ENCODE results near the gene COX4I2.

DNA sequence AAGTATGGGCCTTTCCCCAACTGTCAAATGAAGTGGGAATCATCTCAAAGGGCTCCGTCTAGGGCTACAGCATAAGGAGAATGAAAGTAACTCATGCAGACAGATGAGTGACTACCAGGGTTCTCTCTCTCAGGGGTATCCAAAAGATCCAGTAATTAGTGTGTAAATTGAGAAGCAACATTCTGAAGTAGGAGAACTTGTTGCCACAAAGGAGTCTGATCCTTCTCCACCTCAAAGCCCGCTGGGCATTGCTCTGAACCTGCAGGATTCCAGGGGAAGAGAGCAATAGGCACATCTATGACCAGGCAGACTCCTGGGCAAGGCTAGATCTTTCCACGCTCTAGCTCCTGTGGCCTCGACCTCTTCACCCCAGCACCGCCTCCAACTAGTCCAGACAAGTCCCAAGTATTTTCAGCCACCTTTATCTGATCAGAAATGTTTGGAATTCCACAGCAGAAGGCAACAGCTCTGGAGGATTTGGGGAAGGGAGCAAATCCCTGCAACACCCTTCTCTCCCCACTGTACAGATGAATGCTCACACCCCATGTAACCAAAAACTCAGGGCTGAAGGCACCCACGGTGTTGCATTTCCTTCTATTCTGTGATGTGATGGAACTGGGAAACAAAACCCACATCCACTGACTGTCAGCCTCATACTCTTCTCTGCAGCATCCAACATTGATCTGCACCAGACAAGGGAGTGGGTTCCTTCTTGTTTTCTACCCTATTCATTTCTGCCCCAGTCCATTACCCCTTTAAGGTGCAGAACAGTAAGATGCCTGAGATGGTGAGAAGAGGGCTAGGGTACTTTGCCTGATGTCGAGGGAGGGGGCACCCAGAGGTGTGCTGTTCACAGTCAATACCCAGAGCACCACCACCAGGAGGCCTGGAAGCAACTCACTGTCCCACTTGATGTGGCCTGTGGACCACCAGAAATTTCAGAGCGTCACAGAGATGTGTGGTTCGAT lies 41.0 kb downstream of the COX4I2 start:
- no peak for TF ChIP-seq POLR2AphosphoS5 (IDR thresholded peaks at IDR 0.05; ENCODE audit: low read depth)
- TF ChIP-seq, protein P1, sequence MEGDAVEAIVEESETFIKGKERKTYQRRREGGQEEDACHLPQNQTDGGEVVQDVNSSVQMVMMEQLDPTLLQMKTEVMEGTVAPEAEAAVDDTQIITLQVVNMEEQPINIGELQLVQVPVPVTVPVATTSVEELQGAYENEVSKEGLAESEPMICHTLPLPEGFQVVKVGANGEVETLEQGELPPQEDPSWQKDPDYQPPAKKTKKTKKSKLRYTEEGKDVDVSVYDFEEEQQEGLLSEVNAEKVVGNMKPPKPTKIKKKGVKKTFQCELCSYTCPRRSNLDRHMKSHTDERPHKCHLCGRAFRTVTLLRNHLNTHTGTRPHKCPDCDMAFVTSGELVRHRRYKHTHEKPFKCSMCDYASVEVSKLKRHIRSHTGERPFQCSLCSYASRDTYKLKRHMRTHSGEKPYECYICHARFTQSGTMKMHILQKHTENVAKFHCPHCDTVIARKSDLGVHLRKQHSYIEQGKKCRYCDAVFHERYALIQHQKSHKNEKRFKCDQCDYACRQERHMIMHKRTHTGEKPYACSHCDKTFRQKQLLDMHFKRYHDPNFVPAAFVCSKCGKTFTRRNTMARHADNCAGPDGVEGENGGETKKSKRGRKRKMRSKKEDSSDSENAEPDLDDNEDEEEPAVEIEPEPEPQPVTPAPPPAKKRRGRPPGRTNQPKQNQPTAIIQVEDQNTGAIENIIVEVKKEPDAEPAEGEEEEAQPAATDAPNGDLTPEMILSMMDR (IDR thresholded peaks at IDR 0.05; ENCODE audit: insufficient read depth, low read length) = no peak
- TF ChIP-seq, protein P2, sequence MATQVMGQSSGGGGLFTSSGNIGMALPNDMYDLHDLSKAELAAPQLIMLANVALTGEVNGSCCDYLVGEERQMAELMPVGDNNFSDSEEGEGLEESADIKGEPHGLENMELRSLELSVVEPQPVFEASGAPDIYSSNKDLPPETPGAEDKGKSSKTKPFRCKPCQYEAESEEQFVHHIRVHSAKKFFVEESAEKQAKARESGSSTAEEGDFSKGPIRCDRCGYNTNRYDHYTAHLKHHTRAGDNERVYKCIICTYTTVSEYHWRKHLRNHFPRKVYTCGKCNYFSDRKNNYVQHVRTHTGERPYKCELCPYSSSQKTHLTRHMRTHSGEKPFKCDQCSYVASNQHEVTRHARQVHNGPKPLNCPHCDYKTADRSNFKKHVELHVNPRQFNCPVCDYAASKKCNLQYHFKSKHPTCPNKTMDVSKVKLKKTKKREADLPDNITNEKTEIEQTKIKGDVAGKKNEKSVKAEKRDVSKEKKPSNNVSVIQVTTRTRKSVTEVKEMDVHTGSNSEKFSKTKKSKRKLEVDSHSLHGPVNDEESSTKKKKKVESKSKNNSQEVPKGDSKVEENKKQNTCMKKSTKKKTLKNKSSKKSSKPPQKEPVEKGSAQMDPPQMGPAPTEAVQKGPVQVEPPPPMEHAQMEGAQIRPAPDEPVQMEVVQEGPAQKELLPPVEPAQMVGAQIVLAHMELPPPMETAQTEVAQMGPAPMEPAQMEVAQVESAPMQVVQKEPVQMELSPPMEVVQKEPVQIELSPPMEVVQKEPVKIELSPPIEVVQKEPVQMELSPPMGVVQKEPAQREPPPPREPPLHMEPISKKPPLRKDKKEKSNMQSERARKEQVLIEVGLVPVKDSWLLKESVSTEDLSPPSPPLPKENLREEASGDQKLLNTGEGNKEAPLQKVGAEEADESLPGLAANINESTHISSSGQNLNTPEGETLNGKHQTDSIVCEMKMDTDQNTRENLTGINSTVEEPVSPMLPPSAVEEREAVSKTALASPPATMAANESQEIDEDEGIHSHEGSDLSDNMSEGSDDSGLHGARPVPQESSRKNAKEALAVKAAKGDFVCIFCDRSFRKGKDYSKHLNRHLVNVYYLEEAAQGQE (IDR thresholded peaks at IDR 0.05; ENCODE audit: insufficient replicate concordance, low read depth) = no peak
- no peak for TF ChIP-seq GABPA (IDR thresholded peaks at IDR 0.05; ENCODE audit: low read depth)
- no peak for TF ChIP-seq SPI1 (IDR thresholded peaks at IDR 0.05; ENCODE audit: borderline replicate concordance, low read depth)

Data from HL-60 (cell line).